Measurements from ENCODE around the gene CHST3. TPM values are rescaled to one million over a fixed set of nuclear protein-coding genes. Genes with fewer than 3 reads are reported as not detected.

Gene CHST3
- polyA plus RNA-seq, 1 donor from 2014 or later: 4.1 TPM

DNA sequence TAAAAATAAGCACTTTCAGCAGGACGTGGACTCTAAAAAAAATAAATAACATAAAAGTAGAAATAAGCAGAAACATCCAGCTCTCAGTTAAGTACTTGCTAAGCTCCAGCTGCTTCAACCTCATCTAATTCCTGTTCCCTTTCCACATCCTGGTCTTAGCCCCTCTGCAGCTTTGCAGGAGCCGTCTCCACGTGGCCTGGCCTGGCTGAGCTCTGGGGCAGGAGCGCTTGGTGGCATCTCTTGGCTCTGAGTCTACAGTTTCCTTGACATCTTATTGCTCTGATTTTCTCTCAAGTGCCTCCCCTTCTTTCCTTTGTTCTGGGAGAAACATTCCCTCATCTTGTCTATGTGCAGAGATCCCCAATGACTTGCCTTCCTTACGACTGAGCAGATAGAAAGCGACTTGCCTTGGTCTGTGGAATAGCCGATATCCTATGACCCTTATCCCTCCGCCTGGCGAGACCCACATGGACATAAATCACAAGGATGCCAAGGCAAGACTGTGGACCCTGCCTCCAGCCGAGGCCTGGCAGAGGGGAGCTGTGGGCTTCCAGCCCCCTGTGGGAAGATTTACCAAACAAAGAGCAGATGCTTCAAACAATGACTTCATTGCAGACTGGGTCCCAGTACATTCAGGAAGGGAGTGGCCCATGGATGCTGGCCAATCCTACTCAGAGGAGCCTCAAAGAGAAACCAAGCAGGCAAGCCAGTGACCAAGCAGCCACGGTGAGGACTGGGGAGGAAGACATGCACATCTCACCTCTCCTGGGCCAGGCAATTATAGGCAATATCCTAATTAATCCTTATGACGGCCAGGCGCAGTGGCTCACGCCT lies 62.3 kb downstream of the CHST3 start:
- Histone ChIP-seq H3F3A (ENCODE audit: insufficient read depth, low read length, poor library complexity, severe bottlenecking) (no peaks in the 10 kb centered on the region), H4K20me1 (ENCODE audit: insufficient read depth) (no peaks in the 10 kb centered on the region), H3K27me3 (ENCODE audit: insufficient read depth, low read depth, low read length) (no peaks in the 10 kb centered on the region), H3K27ac (ENCODE audit: low read length) (no peak overlapping the region), H3K9me2 (ENCODE audit: insufficient read depth, low read length) (no peaks in the 10 kb centered on the region), H3K79me2 (replicated peaks; ENCODE audit: insufficient read depth, low read length) (no peaks in the 10 kb centered on the region), H3K9me3 (ENCODE audit: low read length) (no peaks in the 10 kb centered on the region), H3K4me2 (ENCODE audit: low read length) (no peak overlapping the region), H3K9ac (ENCODE audit: low read length) (no peak overlapping the region), H3K36me3 (ENCODE audit: insufficient read depth, low read length) (no peaks in the 10 kb centered on the region), H3K4me3 (ENCODE audit: low read length) (no peak overlapping the region), H2AFZ (ENCODE audit: low read depth, low read length) (no peak overlapping the region)
- TF ChIP-seq SMC3 (conservative IDR thresholded peaks at IDR 0.05; ENCODE audit: poor library complexity): no peak
- no peak for TF ChIP-seq MXI1 (conservative IDR thresholded peaks at IDR 0.05; ENCODE audit: poor library complexity, severe bottlenecking)
- no peak for TF ChIP-seq EZH2 (IDR thresholded peaks at IDR 0.05; ENCODE audit: borderline replicate concordance, insufficient read depth, low read length, poor library complexity, severe bottlenecking)
- TF ChIP-seq RAD21 (conservative IDR thresholded peaks at IDR 0.05): no peak
- no peak for TF ChIP-seq POLR2AphosphoS5 (IDR thresholded peaks at IDR 0.05)
- TF ChIP-seq EP300 (conservative IDR thresholded peaks at IDR 0.05; ENCODE audit: poor library complexity, severe bottlenecking): no peak
- TF ChIP-seq TAF1 (IDR thresholded peaks at IDR 0.05; ENCODE audit: low read depth): no peak
- TF ChIP-seq, protein P1, sequence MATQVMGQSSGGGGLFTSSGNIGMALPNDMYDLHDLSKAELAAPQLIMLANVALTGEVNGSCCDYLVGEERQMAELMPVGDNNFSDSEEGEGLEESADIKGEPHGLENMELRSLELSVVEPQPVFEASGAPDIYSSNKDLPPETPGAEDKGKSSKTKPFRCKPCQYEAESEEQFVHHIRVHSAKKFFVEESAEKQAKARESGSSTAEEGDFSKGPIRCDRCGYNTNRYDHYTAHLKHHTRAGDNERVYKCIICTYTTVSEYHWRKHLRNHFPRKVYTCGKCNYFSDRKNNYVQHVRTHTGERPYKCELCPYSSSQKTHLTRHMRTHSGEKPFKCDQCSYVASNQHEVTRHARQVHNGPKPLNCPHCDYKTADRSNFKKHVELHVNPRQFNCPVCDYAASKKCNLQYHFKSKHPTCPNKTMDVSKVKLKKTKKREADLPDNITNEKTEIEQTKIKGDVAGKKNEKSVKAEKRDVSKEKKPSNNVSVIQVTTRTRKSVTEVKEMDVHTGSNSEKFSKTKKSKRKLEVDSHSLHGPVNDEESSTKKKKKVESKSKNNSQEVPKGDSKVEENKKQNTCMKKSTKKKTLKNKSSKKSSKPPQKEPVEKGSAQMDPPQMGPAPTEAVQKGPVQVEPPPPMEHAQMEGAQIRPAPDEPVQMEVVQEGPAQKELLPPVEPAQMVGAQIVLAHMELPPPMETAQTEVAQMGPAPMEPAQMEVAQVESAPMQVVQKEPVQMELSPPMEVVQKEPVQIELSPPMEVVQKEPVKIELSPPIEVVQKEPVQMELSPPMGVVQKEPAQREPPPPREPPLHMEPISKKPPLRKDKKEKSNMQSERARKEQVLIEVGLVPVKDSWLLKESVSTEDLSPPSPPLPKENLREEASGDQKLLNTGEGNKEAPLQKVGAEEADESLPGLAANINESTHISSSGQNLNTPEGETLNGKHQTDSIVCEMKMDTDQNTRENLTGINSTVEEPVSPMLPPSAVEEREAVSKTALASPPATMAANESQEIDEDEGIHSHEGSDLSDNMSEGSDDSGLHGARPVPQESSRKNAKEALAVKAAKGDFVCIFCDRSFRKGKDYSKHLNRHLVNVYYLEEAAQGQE (IDR thresholded peaks at IDR 0.05; ENCODE audit: borderline replicate concordance): no peak
- TF ChIP-seq, protein P2, sequence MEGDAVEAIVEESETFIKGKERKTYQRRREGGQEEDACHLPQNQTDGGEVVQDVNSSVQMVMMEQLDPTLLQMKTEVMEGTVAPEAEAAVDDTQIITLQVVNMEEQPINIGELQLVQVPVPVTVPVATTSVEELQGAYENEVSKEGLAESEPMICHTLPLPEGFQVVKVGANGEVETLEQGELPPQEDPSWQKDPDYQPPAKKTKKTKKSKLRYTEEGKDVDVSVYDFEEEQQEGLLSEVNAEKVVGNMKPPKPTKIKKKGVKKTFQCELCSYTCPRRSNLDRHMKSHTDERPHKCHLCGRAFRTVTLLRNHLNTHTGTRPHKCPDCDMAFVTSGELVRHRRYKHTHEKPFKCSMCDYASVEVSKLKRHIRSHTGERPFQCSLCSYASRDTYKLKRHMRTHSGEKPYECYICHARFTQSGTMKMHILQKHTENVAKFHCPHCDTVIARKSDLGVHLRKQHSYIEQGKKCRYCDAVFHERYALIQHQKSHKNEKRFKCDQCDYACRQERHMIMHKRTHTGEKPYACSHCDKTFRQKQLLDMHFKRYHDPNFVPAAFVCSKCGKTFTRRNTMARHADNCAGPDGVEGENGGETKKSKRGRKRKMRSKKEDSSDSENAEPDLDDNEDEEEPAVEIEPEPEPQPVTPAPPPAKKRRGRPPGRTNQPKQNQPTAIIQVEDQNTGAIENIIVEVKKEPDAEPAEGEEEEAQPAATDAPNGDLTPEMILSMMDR (IDR thresholded peaks at IDR 0.05; ENCODE audit: poor library complexity, severe bottlenecking): no peak

DNA sequence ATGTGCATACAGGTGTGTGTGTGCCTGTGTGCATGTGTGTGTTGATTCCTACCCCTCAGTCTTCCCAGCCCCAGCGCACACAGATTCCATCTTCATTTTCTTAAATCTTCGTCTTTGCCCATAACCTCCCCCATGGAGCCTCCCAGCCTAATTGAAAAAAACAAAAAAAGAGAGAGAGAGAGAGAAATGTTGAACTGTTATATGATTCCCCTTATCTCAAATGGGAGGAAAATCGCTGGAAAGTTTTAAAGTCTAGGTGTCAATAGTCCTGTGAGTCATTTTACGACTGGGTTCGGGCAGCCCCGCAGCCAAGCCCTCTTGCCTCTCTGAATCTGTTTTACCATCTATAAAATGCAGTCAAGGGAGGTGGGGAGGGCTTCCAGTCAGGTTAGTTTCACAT lies 63.3 kb downstream of the CHST3 start:
- TF ChIP-seq SMC3 (conservative IDR thresholded peaks at IDR 0.05; ENCODE audit: poor library complexity): no peak
- TF ChIP-seq RAD21 (conservative IDR thresholded peaks at IDR 0.05): no peak
- TF ChIP-seq, protein P2 (IDR thresholded peaks at IDR 0.05; ENCODE audit: poor library complexity, severe bottlenecking): no peak
- no peak for TF ChIP-seq POLR2AphosphoS5 (IDR thresholded peaks at IDR 0.05)
- TF ChIP-seq EP300 (conservative IDR thresholded peaks at IDR 0.05; ENCODE audit: poor library complexity, severe bottlenecking): no peak
- TF ChIP-seq, protein P1 (IDR thresholded peaks at IDR 0.05; ENCODE audit: borderline replicate concordance): no peak
- TF ChIP-seq MXI1 (conservative IDR thresholded peaks at IDR 0.05; ENCODE audit: poor library complexity, severe bottlenecking): no peak
- no peak for TF ChIP-seq EZH2 (IDR thresholded peaks at IDR 0.05; ENCODE audit: borderline replicate concordance, insufficient read depth, low read length, poor library complexity, severe bottlenecking)
- no peak for TF ChIP-seq TAF1 (IDR thresholded peaks at IDR 0.05; ENCODE audit: low read depth)
- Histone ChIP-seq H3K9me3 (ENCODE audit: low read length) (no peaks in the 10 kb centered on the region), H2AFZ (ENCODE audit: low read depth, low read length) (no peak overlapping the region), H3K36me3 (ENCODE audit: insufficient read depth, low read length) (no peaks in the 10 kb centered on the region), H3F3A (ENCODE audit: insufficient read depth, low read length, poor library complexity, severe bottlenecking) (no peaks in the 10 kb centered on the region), H3K27ac (ENCODE audit: low read length) (no peak overlapping the region), H3K4me3 (ENCODE audit: low read length) (no peak overlapping the region), H4K20me1 (ENCODE audit: insufficient read depth) (no peaks in the 10 kb centered on the region), H3K27me3 (ENCODE audit: insufficient read depth, low read depth, low read length) (no peaks in the 10 kb centered on the region), H3K9ac (ENCODE audit: low read length) (no peak overlapping the region), H3K79me2 (replicated peaks; ENCODE audit: insufficient read depth, low read length) (no peaks in the 10 kb centered on the region), H3K9me2 (ENCODE audit: insufficient read depth, low read length) (no peaks in the 10 kb centered on the region), H3K4me2 (ENCODE audit: low read length) (no peak overlapping the region)
